GM12891 (cell line): ENCODE data around the gene SPRED2.

Source experiments
- PAX5 ChIP-seq: IDR thresholded peaks from 2 replicates; pipeline ENCODE4 v1.6.1; 2011; ENCODE audit warnings: low read length, moderate library complexity, mild to moderate bottlenecking; ENCODE audit not compliant: insufficient read depth, severe bottlenecking
- SPI1 ChIP-seq: IDR thresholded peaks from 2 replicates; pipeline ENCODE4 v1.6.1; 2011; ENCODE audit warnings: low read depth, low read length, control low read depth
- TAF1 ChIP-seq: IDR thresholded peaks from 2 replicates; pipeline ENCODE4 v1.6.1; 2011; ENCODE audit warnings: low read depth, low read length, control low read depth

DNA sequence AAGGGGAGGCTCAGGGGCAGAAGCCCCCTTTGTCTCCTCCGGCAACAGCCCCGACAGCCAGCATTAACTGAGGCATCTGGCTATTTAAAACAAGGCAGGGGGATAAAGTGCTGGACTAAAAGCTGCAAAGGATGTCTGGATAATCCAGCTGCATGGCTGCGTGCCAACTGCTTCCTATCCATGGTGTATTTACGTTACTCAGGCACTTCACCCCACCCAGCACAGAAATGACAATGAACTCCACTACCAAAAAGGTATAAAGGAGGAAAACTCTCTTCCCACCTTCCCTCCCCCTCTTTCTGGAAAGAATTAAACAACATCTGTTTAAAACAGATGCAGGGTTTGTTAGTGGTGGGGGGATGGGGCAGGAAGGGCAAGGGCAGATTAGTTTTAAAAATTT, 82.5 kb downstream of the SPRED2 start:
- TF ChIP-seq SPI1 (no peak), TAF1 (no peak), PAX5 (no peak)
